Heart left ventricle (tissue), 13 donors: Measurements from ENCODE around the gene ANAPC5.

Experiments used
- POLR2A ChIP-seq, 2 donors: fragments of 450-650 bp; IDR thresholded peaks; one replicate each; pipeline ENCODE4 v1.6.1; 2017; ENCODE audit warnings: antibody characterized with exemption in 2 of 2, mild to moderate bottlenecking in 2 of 2, moderate library complexity in 2 of 2
- TF ChIP-seq, protein P1 (sequence below), 12 donors: fragments of 200-600 bp; sonication (generic) in 4 of 12; IDR thresholded peaks; one replicate each; pipeline versions ENCODE4 v1.5.0 to v1.8.0; 2018 to 2022; ENCODE audit warnings: antibody characterized with exemption in 12 of 12, mild to moderate bottlenecking in 5 of 12
- donor health status: ischemic (EF 13 %, LVEDD 7.1; RV severe dilation, severe dysfunction).
- donor health status: DM: no; HTN: yes; CAD: no.
- donor health status: DM: no; HTN: no; CAD: no.
- donor health status: ischemic (EF 25% LVEDD 6.9; RV normal size, moderate dysfunction).
- donor health status: ischemic (EF 25% LVEDD 5.7; RV mildly dilated, moderate dysfunction).
- donor health status: ischemic (EF 35%, LVEDD 5.7; RV mildly dilated, moderate dysfunction).
- donor health status: nonischemic (EF 11% LVEDD 7.7; RV severe dilation, severe dysfunction).
- donor health status: DM: yes; HTN: yes; CAD: no.
- donor health status: PGD.
- donor health status: ischemic (EF 29% LVEDD 5.4; RV normal size, mild dysfunction).
- donor health status: nonischemic (EF 23%, LVEDD 6.1; RV moderate dilation, normal function).

DNA sequence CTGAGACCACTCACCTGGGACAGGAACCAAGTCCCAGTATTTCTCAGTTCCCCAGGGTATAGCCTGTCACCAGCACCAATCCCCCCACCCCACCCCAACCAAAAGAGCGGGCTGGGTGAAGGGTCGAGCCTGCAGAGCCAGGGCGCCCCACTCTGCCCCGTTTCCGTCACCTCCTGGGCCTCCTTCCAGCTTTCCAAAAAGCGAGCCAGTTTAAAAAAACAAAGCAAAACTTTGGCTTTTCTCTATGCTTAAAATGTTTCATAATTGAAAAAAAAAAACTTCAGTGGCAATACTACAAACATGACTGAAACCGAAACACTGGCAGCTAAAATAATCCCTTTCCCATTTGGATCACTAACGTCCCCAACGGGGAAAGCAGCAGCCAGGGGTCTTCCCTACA lies 63.2 kb downstream of the ANAPC5 start:
- TF ChIP-seq, protein P1, sequence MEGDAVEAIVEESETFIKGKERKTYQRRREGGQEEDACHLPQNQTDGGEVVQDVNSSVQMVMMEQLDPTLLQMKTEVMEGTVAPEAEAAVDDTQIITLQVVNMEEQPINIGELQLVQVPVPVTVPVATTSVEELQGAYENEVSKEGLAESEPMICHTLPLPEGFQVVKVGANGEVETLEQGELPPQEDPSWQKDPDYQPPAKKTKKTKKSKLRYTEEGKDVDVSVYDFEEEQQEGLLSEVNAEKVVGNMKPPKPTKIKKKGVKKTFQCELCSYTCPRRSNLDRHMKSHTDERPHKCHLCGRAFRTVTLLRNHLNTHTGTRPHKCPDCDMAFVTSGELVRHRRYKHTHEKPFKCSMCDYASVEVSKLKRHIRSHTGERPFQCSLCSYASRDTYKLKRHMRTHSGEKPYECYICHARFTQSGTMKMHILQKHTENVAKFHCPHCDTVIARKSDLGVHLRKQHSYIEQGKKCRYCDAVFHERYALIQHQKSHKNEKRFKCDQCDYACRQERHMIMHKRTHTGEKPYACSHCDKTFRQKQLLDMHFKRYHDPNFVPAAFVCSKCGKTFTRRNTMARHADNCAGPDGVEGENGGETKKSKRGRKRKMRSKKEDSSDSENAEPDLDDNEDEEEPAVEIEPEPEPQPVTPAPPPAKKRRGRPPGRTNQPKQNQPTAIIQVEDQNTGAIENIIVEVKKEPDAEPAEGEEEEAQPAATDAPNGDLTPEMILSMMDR (IDR thresholded peaks at IDR 0.05), result no peak
- TF ChIP-seq POLR2A (IDR thresholded peaks at IDR 0.05), result no peak
